NB4 (cell line): Measurements from ENCODE around the gene MSX1.

Experiments
- CTCF ChIP-seq: IDR thresholded peaks from one replicate; pipeline ENCODE4 v1.5.1; 2012; ENCODE audit warnings: low read depth, low read length
- POLR2A ChIP-seq: IDR thresholded peaks from 2 replicates; pipeline ENCODE4 v1.6.1; 2011; ENCODE audit warnings: mild to moderate bottlenecking; ENCODE audit not compliant: insufficient read length; ENCODE audit errors: extremely low read depth

- TF ChIP-seq CTCF (no peak), POLR2A (no peak)
Observed at GRCh38 chr4:4866866-4867374, 7.5 kb downstream of the MSX1 start.
